Keratinocyte (primary cell): ENCODE data around the gene KLRG1. TPM values are rescaled to one million over a fixed set of nuclear protein-coding genes. Genes with fewer than 3 reads are reported as not detected.
A peak's percentile ranks its signal among the peaks of the same experiment; 100 is the strongest.

Experiments
- DNase-seq: peaks from one replicate; pipeline ENCODE4 v3.0.0-alpha.2; 2011; ENCODE audit warnings: low read depth, missing footprints, low spot score
- FAIRE-seq: peaks from 2 replicates; lab custom pipeline; 2011; peaks lifted over from hg19 to GRCh38; lab: Jason Lieb, UNC
- H2AFZ ChIP-seq: 2 replicates; pipeline ENCODE4 v1.6.0; 2012; ENCODE audit warnings: low read length, control low read depth, inconsistent platforms; ENCODE audit not compliant: control insufficient read depth
- H3K27ac ChIP-seq: 2 replicates; pipeline ENCODE4 v1.5.1; 2011; ENCODE audit warnings: low read length; ENCODE audit not compliant: control insufficient read depth, insufficient read depth
- H3K27me3 ChIP-seq: 3 replicates; pipeline ENCODE4 v1.6.0; 2011; ENCODE audit warnings: low read length; ENCODE audit not compliant: control insufficient read depth, insufficient read depth; ENCODE audit errors: extremely low read depth
- H3K36me3 ChIP-seq, 2 experiments: 2 replicates in 1 of 2; 3 replicates in 1 of 2; pipeline ENCODE4 v1.5.1; 2011; ENCODE audit warnings: low read length in 2 of 2, mild to moderate bottlenecking in 1 of 2; ENCODE audit not compliant: control insufficient read depth in 2 of 2, insufficient read depth in 2 of 2; ENCODE audit errors: extremely low read depth in 1 of 2
- H3K4me1 ChIP-seq: 3 replicates; pipeline ENCODE4 v1.5.1; 2011; ENCODE audit warnings: low read length; ENCODE audit not compliant: control insufficient read depth, insufficient read depth; ENCODE audit errors: extremely low read depth
- H3K4me2 ChIP-seq: 3 replicates; pipeline ENCODE4 v1.6.0; 2011; ENCODE audit warnings: low read depth, low read length; ENCODE audit not compliant: control insufficient read depth, insufficient read depth; ENCODE audit errors: extremely low read depth
- H3K4me3 ChIP-seq, 3 experiments: fragments of 200-600 bp in 1 of 3; sonication (generic) in 1 of 3; 2 replicates in 2 of 3; 3 replicates in 1 of 3; pipeline ENCODE4 v1.5.1; 2011 to 2016; ENCODE audit warnings: low read length in 3 of 3, mild to moderate bottlenecking in 3 of 3, control low read depth in 2 of 3, inconsistent platforms in 1 of 3, low read depth in 1 of 3, mixed read lengths in 1 of 3, mixed run types in 1 of 3, moderate library complexity in 1 of 3; ENCODE audit not compliant: control insufficient read depth in 2 of 3, insufficient read depth in 2 of 3; ENCODE audit errors: extremely low read depth in 1 of 3
- H3K79me2 ChIP-seq: 2 replicates; pipeline ENCODE4 v1.6.0; 2012; ENCODE audit warnings: low read length; ENCODE audit not compliant: control insufficient read depth, insufficient read depth
- H3K9ac ChIP-seq: 3 replicates; pipeline ENCODE4 v1.6.0; 2011; ENCODE audit warnings: low read length; ENCODE audit not compliant: control insufficient read depth, insufficient read depth; ENCODE audit errors: extremely low read depth
- H3K9me1 ChIP-seq: 3 replicates; pipeline ENCODE4 v1.6.0; 2011; ENCODE audit warnings: low read length; ENCODE audit not compliant: control insufficient read depth, insufficient read depth; ENCODE audit errors: extremely low read depth
- H3K9me3 ChIP-seq: 2 replicates; pipeline ENCODE4 v1.5.1; 2012; ENCODE audit warnings: low read depth, low read length; ENCODE audit not compliant: control insufficient read depth
- H4K20me1 ChIP-seq: 3 replicates; pipeline ENCODE4 v1.6.0; 2011; ENCODE audit warnings: low read length; ENCODE audit not compliant: control insufficient read depth, insufficient read depth; ENCODE audit errors: extremely low read depth
- CTCF ChIP-seq, 3 experiments: IDR thresholded peaks in 1 of 3; conservative IDR thresholded peaks in 1 of 3; optimal IDR thresholded peaks in 1 of 3; 2 replicates in 2 of 3; 3 replicates in 1 of 3; pipeline versions ENCODE3 to v1.5.1; 2011; ENCODE audit warnings: low read length in 3 of 3, mild to moderate bottlenecking in 3 of 3, moderate library complexity in 2 of 3, control low read depth in 1 of 3, inconsistent platforms in 1 of 3; ENCODE audit not compliant: insufficient read depth in 2 of 3; ENCODE audit errors: extremely low read depth in 1 of 3
- EZH2 ChIP-seq: IDR thresholded peaks from one replicate; pipeline ENCODE4 v1.6.1; 2012; ENCODE audit warnings: inconsistent platforms, mild to moderate bottlenecking, low read length, moderate library complexity
- dilution Hi-C: fragments of 300-500 bp; cut with MboI; formaldehyde crosslinking; loops from one replicate; pipeline ENCODE4 v1.7.0; 2020; ENCODE audit warnings: low sequenced_read_pairs; ENCODE audit not compliant: extremely low pct_ligation_motif_present
- polyA plus RNA-seq, 5 experiments: library from polyadenylated mRNA; depleted of rRNA in 3 of 5; stranded (reverse) in 3 of 5; stranded (forward) in 1 of 5; unstranded in 1 of 5; fragments of >200 nt; gene quantifications; 1 replicate in 1 of 5; 2 replicates in 3 of 5; 3 replicates in 1 of 5; pipeline versions ENCODE4 v1.2.1 to v1.2.3, GENCODE V29; 2011 to 2012; ENCODE audit warnings: missing spikeins in 2 of 5, low read depth in 1 of 5, low replicate concordance in 1 of 5

KLRG1 gene
- polyA plus RNA-seq, 1 donor (not counting 4 experiments of a cell fraction or from before 2014, with no cell fraction given): 0.39 TPM

DNA sequence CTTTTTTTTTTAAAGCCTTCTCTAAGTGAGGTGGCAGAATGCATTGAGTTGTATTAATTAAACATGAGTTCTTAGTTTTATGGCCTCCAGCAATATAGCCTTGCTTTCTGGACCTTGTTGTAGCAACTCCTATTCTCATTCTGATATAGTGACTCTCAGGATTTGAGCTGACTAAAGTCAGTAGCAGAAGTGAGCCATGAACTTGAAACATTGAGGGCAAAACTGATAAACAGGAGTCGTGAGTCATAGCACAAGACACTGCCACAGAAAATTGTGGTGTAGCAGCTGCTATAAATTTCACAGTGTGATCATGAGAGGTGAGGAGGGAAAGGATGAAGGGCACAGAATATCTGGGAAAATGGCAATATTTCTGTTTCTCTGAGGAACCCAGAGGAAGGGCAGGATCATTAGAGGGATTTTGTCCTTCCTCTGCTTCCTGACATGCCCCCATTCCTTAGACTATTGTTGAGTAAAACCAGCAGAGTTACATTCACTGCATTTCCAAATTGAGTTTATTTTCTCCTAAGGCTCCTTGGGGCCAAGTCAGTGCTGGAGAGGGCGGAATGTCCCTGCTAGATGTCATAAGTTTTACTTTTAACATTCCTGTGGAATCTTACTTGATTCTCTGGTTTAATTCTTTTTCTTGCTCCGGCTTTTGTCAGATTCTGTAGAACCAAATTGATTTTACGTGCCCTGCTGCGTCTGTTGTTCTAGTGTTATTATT lies 7.5 kb downstream of the KLRG1 start:
- no peak overlapping the region for H3K4me3 ChIP-seq
- no peak for DNase-seq
- no peak overlapping the region for H3K9ac ChIP-seq
- H3K4me1 ChIP-seq: no peaks in the 10 kb centered on the region
- H3K79me2 ChIP-seq: no peaks in the 10 kb centered on the region
- no peak overlapping the region for H3K27ac ChIP-seq
- no peak overlapping the region for H2AFZ ChIP-seq
- FAIRE-seq: peak; percentile 20
- H3K9me1 ChIP-seq: no peaks in the 10 kb centered on the region
- no peaks in the 10 kb centered on the region for H3K27me3 ChIP-seq
- H3K4me2 ChIP-seq: no peak overlapping the region
- H3K36me3 ChIP-seq: no peaks in the 10 kb centered on the region
- TF ChIP-seq EZH2: no peak
- no peak for TF ChIP-seq CTCF (optimal IDR thresholded peaks at IDR 0.05 in 1 of 3, IDR thresholded peaks at IDR 0.05 in 1 of 3, conservative IDR thresholded peaks at IDR 0.05 in 1 of 3; ENCODE audit: extremely low read depth in 1 of 3, insufficient read depth in 2 of 3, low read length in 3 of 3)
- no peaks in the 10 kb centered on the region for H4K20me1 ChIP-seq
- dilution Hi-C loops: no loop called here
- H3K9me3 ChIP-seq: no peaks in the 10 kb centered on the region

DNA sequence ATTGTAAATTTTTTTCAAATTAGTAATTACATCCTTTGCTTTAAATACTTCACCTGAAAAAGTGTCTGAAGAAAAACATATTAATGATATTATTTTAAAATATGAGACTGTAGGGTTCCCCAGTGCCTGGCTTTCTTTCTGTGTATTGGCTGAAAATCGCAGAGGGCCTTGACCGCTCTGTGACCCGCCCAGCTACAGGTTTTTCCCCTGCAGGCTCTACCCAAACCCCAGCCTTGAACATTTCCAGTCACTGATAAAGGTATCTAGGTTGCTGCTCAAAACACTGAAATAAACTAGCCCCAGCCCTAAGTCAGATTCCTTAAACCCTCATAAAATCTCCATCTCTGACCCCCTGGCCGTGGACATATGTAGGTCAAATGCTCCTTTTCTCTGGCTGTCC lies 11.9 kb downstream of the KLRG1 start:
- Histone ChIP-seq H2AFZ (no peak overlapping the region), H3K4me1 (no peaks in the 10 kb centered on the region), H3K4me3 (no peak overlapping the region), H3K9me3 (no peaks in the 10 kb centered on the region), H3K9ac (no peak overlapping the region), H3K4me2 (no peak overlapping the region), H3K9me1 (no peaks in the 10 kb centered on the region), H4K20me1 (no peaks in the 10 kb centered on the region), H3K36me3 (no peaks in the 10 kb centered on the region), H3K79me2 (no peaks in the 10 kb centered on the region), H3K27me3 (no peaks in the 10 kb centered on the region), H3K27ac (no peak overlapping the region)
- DNase-seq (no peak), FAIRE-seq (no peak)
- TF ChIP-seq EZH2 (no peak), CTCF (optimal IDR thresholded peaks at IDR 0.05 in 1 of 3, IDR thresholded peaks at IDR 0.05 in 1 of 3, conservative IDR thresholded peaks at IDR 0.05 in 1 of 3; ENCODE audit: extremely low read depth in 1 of 3, insufficient read depth in 2 of 3, low read length in 3 of 3) (no peak)
- dilution Hi-C loops: no loop called here
